DOHH2 (cell line): Measurements from ENCODE around the gene TMEM217.

Experiments
- H3F3A ChIP-seq: fragments of 200-600 bp; sonication (generic), shearing (Covaris generic); 2 replicates; pipeline ENCODE4 v1.6.0; 2016; ENCODE audit warnings: antibody characterized with exemption, mild to moderate bottlenecking; ENCODE audit not compliant: control insufficient read depth, insufficient read depth
- H3K27ac ChIP-seq: fragments of 200-600 bp; sonication (generic); 2 replicates; pipeline ENCODE4 v1.5.1; 2014; ENCODE audit warnings: low read depth, mild to moderate bottlenecking, low read length, moderate library complexity
- H3K27me3 ChIP-seq: fragments of 200-600 bp; sonication (generic); 2 replicates; pipeline ENCODE4 v1.6.1; 2014; ENCODE audit warnings: mild to moderate bottlenecking, low read length, mixed read lengths; ENCODE audit not compliant: control insufficient read depth
- H3K36me3 ChIP-seq: fragments of 200-600 bp; sonication (generic); 2 replicates; pipeline ENCODE4 v1.6.1; 2014; ENCODE audit warnings: mild to moderate bottlenecking, low read length, moderate library complexity, mixed read lengths; ENCODE audit not compliant: control insufficient read depth
- H3K4me1 ChIP-seq: fragments of 200-600 bp; sonication (generic); 2 replicates; pipeline ENCODE4 v1.6.1; 2014; ENCODE audit warnings: mild to moderate bottlenecking, low read length, mixed read lengths; ENCODE audit not compliant: control insufficient read depth
- H3K4me2 ChIP-seq: fragments of 200-600 bp; sonication (generic); 2 replicates; pipeline ENCODE4 v1.6.0; 2014; ENCODE audit warnings: mild to moderate bottlenecking, low read length, moderate library complexity
- H3K4me3 ChIP-seq: fragments of 200-600 bp; sonication (generic); 2 replicates; pipeline ENCODE4 v1.5.1; 2014; ENCODE audit warnings: mild to moderate bottlenecking, low read length, mixed read lengths
- H3K79me2 ChIP-seq: fragments of 200-600 bp; sonication (generic); 2 replicates; pipeline ENCODE4 v1.6.1; 2014; ENCODE audit warnings: mild to moderate bottlenecking, low read length, mixed read lengths; ENCODE audit not compliant: control insufficient read depth
- H3K9me2 ChIP-seq: fragments of 200-600 bp; sonication (generic); replicated peaks from 2 replicates; pipeline ENCODE4 v1.6.1; 2014; ENCODE audit warnings: mild to moderate bottlenecking, low read length, mixed read lengths; ENCODE audit not compliant: control insufficient read depth
- H3K9me3 ChIP-seq: fragments of 200-600 bp; sonication (generic); 2 replicates; pipeline ENCODE4 v1.6.1; 2014; ENCODE audit warnings: antibody characterized with exemption, low read length, mixed read lengths; ENCODE audit not compliant: control insufficient read depth, insufficient read depth
- H4K20me1 ChIP-seq: fragments of 200-600 bp; sonication (generic); 2 replicates; pipeline ENCODE4 v1.6.0; 2014; ENCODE audit warnings: low read depth, mild to moderate bottlenecking, antibody characterized with exemption, low read length, moderate library complexity; ENCODE audit not compliant: control insufficient read depth, insufficient read depth
- CTCF ChIP-seq: fragments of 200-600 bp; sonication (generic); IDR thresholded peaks from one replicate; pipeline ENCODE4 v1.5.1; 2014; ENCODE audit warnings: antibody characterized with exemption, mild to moderate bottlenecking, low read depth, low read length; ENCODE audit not compliant: poor library complexity, severe bottlenecking
- EZH2phosphoT487 ChIP-seq: fragments of 200-600 bp; sonication (generic); IDR thresholded peaks from 2 replicates; pipeline ENCODE4 v1.6.1; 2017; ENCODE audit warnings: borderline replicate concordance, mild to moderate bottlenecking, antibody characterized with exemption, low read length, moderate library complexity, mixed read lengths

The TMEM217 gene

DNA sequence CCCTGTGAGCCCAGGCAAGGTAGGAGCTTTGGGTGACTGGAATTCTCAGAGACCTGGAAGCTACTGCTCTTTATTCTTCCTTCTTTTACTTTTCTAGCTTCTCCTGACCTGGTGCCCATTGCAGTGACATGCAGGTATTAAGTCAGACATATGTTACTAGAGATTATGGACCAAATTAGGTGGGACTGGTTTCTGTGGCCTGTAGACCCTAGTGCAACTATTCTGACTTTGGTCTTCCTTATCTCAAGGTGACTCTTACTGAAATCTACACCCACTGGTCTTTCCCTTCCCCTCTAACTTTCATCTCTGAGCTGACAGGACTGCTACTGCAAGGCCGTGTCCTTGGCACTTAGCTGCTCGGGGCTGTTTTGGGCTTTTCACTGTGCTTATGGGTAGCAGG lies 24.4 kb upstream of the TMEM217 start:
- no peak overlapping the region for H3K4me3 ChIP-seq
- peaks cover 49% of the 10 kb centered on the region for H3K36me3 ChIP-seq
- H3K9me3 ChIP-seq, result no peaks in the 10 kb centered on the region
- peaks cover 11% of the 10 kb centered on the region for H3K4me1 ChIP-seq
- no peaks in the 10 kb centered on the region for H3K9me2 ChIP-seq
- H3K4me2 ChIP-seq, result no peak overlapping the region
- H3K27ac ChIP-seq, result no peak overlapping the region
- TF ChIP-seq EZH2phosphoT487 (no peak), CTCF (no peak)
- H3F3A ChIP-seq, result no peaks in the 10 kb centered on the region
- H4K20me1 ChIP-seq, result 0 out of 2 replicates have a peak, but pooled peaks cover 4% of the 10 kb centered on the region
- no peaks in the 10 kb centered on the region for H3K79me2 ChIP-seq
- H3K27me3 ChIP-seq, result no peaks in the 10 kb centered on the region

GRCh38 chr6:37280162-37280887 lies 22.4 kb upstream of the TMEM217 start:
- H4K20me1 ChIP-seq, result 0 out of 2 replicates have a peak, but pooled peaks cover 4% of the 10 kb centered on the region
- H3K4me2 ChIP-seq, result no peak overlapping the region

DNA sequence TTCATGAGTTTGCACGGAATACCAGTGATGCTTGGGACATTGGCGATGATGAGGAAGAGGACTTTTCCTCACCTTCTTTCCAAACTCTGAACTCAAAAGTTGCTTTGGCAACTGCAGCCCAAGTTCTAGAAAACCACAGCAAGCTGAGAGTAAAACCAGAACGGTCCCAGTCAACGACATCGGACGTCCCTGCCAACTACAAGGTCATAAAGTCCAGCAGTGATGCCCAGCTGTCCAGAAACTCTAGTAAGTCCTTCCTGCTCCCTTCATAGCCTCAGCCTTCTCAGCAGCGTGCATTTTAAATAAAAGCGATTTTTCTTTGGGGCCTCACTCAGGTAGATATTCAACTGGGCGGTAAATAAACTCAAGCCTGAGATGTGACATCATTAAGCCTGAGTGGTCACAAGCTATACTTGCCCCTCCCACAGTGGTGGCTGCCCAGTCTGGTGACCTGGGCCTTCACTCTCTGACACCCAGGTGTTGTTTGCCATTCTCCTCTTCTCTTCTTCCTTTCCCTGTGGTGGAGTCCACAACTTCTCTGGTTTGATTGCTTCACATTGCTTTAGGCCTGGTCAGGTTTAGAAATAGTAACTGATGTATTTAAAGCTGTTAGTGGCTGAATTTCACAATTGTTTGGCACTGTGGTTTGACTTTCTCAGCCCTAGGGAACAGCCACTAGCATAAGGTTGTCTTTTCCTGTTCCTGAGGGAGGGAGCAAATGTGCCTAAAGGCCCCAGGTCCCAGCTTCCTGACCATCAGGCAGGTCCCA lies 21.6 kb upstream of the TMEM217 start:
- H3K27ac ChIP-seq, result no peak overlapping the region
- no peaks in the 10 kb centered on the region for H3K9me3 ChIP-seq
- 0 out of 2 replicates have a peak, but pooled peaks cover 5% of the 10 kb centered on the region for H3K4me1 ChIP-seq
- H4K20me1 ChIP-seq, result 0 out of 2 replicates have a peak, but pooled peaks cover 4% of the 10 kb centered on the region
- no peaks in the 10 kb centered on the region for H3K9me2 ChIP-seq
- H3F3A ChIP-seq, result no peaks in the 10 kb centered on the region
- H3K4me2 ChIP-seq, result no peak overlapping the region
- no peak overlapping the region for H3K4me3 ChIP-seq
- peaks cover 35% of the 10 kb centered on the region for H3K36me3 ChIP-seq
- no peaks in the 10 kb centered on the region for H3K27me3 ChIP-seq
- H3K79me2 ChIP-seq, result 0 out of 2 replicates have a peak, but pooled peaks cover 2% of the 10 kb centered on the region
- TF ChIP-seq CTCF, result no peak

More at GRCh38 chr6:37280162-37280887, 22.4 kb upstream of the TMEM217 start:
- H3F3A ChIP-seq, result no peaks in the 10 kb centered on the region
- H3K36me3 ChIP-seq, result peaks cover 39% of the 10 kb centered on the region
- H3K27me3 ChIP-seq, result no peaks in the 10 kb centered on the region
- no peaks in the 10 kb centered on the region for H3K9me2 ChIP-seq
- no peaks in the 10 kb centered on the region for H3K9me3 ChIP-seq
- H3K27ac ChIP-seq, result no peak overlapping the region
- 0 out of 2 replicates have a peak, but pooled peaks cover under 1% of the 10 kb centered on the region for H3K79me2 ChIP-seq
- no peak overlapping the region for H3K4me3 ChIP-seq
- H3K4me1 ChIP-seq, result 0 out of 2 replicates have a peak, but pooled peaks cover 7% of the 10 kb centered on the region
- TF ChIP-seq CTCF (no peak), EZH2phosphoT487 (no peak)
